Activated T-cell treated with anti-CD3 and anti-CD28 coated beads, Interleukin-2, amount 50 U/mL, for 4 hours (primary cell): ENCODE results near the gene SEC61A1. TPM values are rescaled to one million over a fixed set of nuclear protein-coding genes. Genes with fewer than 3 reads are reported as not detected.

ENCODE experiments used
- ATAC-seq, 2 donors: fragments of 200-7000 bp; cut with Tn5 transposase; one replicate each; pipeline ENCODE4 v1.10.0; 2021
- DNase-seq: peaks from one replicate; pipeline ENCODE4 v3.0.0-alpha.2; 2020
- H3K27me3 Mint-ChIP-seq: one replicate; pipeline ENCODE4 v1.8.0; 2021; ENCODE audit warnings: low read depth, mixed read lengths
- H3K36me3 Mint-ChIP-seq: one replicate; pipeline ENCODE4 v1.8.0; 2022; ENCODE audit warnings: mixed read lengths; ENCODE audit not compliant: insufficient read depth
- H3K4me1 Mint-ChIP-seq: one replicate; pipeline ENCODE4 v1.8.0; 2021; ENCODE audit warnings: low read depth, mixed read lengths
- H3K4me3 Mint-ChIP-seq: one replicate; pipeline ENCODE4 v1.8.0; 2021; ENCODE audit warnings: mild to moderate bottlenecking, moderate library complexity, mixed read lengths
- H3K9me3 Mint-ChIP-seq: one replicate; pipeline ENCODE4 v1.8.0; 2021; ENCODE audit warnings: mixed read lengths
- total RNA-seq, 3 donors: library from RNA; stranded (reverse); gene quantifications; one replicate each; pipeline ENCODE4 v1.2.1, GENCODE V29; 2021

The SEC61A1 gene
- total RNA-seq, 3 donors from 2014 or later = 195 to 216 (median 210) TPM

DNA sequence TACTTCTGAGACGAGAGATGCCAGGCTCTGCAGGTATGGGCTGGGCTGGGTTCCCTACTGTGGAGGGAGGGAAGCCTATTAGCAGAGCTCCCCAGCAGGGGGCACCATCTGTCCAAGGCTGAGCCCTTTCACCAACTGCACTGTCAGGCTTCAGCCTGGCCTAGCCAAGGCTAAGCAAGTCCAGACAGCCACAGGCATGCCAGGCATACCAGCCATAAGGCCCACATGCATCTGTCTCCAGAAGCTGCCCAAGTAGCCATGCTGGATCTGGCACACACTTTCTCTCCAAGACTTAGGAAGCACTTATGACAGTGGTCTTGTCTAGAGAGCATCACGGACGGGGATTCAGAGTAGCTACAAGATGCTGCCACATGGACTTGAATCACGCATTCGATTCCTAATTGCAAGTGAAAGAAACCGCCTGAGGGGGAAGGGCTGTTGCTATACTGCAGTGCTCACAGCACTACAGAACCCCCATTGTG lies 43.0 kb downstream of the SEC61A1 start:
- no peak overlapping the region for H3K4me3 Mint-ChIP-seq
- DNase-seq = peak; percentile 77
- peaks cover 9% of the 10 kb centered on the region for H3K4me1 Mint-ChIP-seq
- peak; percentile 95 to 97 for ATAC-seq
- H3K36me3 Mint-ChIP-seq = peaks cover 51% of the 10 kb centered on the region
- no peaks in the 10 kb centered on the region for H3K27me3 Mint-ChIP-seq
- no peaks in the 10 kb centered on the region for H3K9me3 Mint-ChIP-seq

DNA sequence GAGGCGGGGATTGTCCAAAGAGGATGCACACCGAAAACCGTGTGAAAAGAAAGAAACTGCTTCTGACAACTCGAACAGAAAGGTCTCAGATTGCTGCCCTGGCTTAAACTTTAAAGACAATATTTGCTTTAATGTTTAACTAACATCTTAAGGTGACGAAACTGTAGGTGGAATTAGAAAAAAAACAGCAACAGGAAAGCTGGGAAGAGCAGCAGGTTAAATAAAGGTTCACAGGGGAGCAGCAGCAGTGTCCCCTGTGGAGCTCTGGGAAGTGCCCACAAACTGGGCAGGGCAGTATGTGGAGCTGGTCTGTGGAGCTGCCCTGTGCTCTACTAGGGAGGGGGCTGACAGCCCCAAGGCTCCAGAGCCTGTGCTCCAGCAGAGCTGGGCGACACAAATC lies 46.0 kb downstream of the SEC61A1 start:
- H3K9me3 Mint-ChIP-seq = no peaks in the 10 kb centered on the region
- no peak for DNase-seq
- ATAC-seq = no peak
- no peak overlapping the region for H3K4me3 Mint-ChIP-seq
- H3K4me1 Mint-ChIP-seq = peaks cover 9% of the 10 kb centered on the region
- H3K27me3 Mint-ChIP-seq = no peaks in the 10 kb centered on the region
- H3K36me3 Mint-ChIP-seq = peaks cover 65% of the 10 kb centered on the region

DNA sequence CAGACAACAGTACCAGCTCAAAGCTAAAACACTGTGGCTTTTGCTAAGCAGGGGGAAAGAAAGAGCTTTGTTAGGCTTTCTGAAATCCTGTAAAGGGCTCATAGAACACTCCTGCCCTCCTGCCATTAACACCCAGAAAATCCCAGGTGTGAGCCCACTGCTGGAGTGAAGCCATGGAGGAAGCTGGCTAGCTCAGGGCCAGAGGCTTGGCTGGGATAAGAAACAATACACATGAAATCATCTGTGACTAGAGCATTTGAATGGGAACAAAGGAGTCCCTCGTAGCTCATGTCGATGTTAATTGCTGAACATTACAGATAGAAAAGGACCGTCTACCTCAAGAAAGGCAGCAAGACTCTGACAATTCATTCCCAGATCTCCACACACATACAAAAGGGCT lies 47.9 kb downstream of the SEC61A1 start:
- ATAC-seq (no peak), DNase-seq (no peak)
- Mint-ChIP-seq H3K36me3 (peaks cover 64% of the 10 kb centered on the region), H3K4me1 (peaks cover 3% of the 10 kb centered on the region), H3K9me3 (no peaks in the 10 kb centered on the region), H3K27me3 (no peaks in the 10 kb centered on the region), H3K4me3 (no peak overlapping the region)

- ATAC-seq = no peak
- H3K36me3 Mint-ChIP-seq = peaks cover 61% of the 10 kb centered on the region
- H3K27me3 Mint-ChIP-seq = no peaks in the 10 kb centered on the region
Measured at GRCh38 chr3:128100638-128101037, 48.4 kb downstream of the SEC61A1 start.

GRCh38 chr3:128103136-128103676 lies 51.0 kb downstream of the SEC61A1 start:
- Mint-ChIP-seq H3K36me3 (peaks cover 55% of the 10 kb centered on the region), H3K9me3 (no peaks in the 10 kb centered on the region), H3K4me1 (no peaks in the 10 kb centered on the region), H3K4me3 (no peak overlapping the region), H3K27me3 (no peaks in the 10 kb centered on the region)
- no peak for DNase-seq
- ATAC-seq = no peak

More at GRCh38 chr3:128100638-128101037, 48.4 kb downstream of the SEC61A1 start:
- H3K9me3 Mint-ChIP-seq = no peaks in the 10 kb centered on the region
- DNase-seq = no peak
- no peak overlapping the region for H3K4me3 Mint-ChIP-seq
- H3K4me1 Mint-ChIP-seq = no peaks in the 10 kb centered on the region

DNA sequence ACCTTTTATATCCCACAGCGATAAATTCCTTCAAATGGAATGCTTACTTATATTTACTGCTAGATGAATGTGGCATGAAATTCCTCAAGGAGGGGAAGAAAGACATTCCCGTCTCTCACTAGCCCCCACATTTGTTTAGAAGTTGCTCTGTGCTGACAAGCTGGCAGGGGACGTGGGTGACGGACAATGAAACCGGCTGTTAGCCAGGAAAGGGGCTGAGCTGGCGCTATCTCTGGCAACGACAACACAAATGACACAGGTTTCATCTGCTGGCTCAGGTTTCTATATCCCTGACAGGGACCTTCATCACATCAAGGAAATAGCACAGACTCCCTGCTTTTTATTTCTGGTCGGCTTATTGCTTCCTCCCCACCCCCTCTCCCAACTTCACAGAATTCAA lies 55.6 kb downstream of the SEC61A1 start:
- Mint-ChIP-seq H3K9me3 (no peaks in the 10 kb centered on the region), H3K36me3 (peaks cover 51% of the 10 kb centered on the region), H3K27me3 (no peaks in the 10 kb centered on the region), H3K4me1 (peaks cover 18% of the 10 kb centered on the region), H3K4me3 (no peak overlapping the region)
- no peak for ATAC-seq
- DNase-seq = no peak

DNA sequence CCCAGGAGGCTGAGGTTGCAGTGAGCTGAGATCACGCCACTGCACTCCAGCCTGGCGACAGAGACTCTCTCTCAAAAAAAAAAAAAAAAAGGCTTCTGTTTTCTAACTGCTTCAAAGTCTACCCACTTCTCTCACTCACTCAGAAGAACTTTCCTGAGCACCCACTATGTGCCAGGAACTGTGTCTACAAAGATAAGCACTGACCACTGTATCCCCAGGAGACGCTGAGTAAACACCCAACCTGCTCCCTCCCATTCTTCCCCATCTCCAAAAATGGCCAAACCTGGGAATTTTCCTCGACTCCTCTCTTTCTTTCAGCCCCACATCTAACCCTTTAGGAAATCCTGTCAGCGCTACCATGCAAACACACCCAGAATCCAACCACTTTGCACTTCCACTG lies 58.9 kb downstream of the SEC61A1 start:
- peaks cover 51% of the 10 kb centered on the region for H3K36me3 Mint-ChIP-seq
- ATAC-seq (no peak), DNase-seq (no peak)
- H3K9me3 Mint-ChIP-seq = no peaks in the 10 kb centered on the region
- no peak overlapping the region for H3K4me3 Mint-ChIP-seq
- no peaks in the 10 kb centered on the region for H3K27me3 Mint-ChIP-seq
- peaks cover 45% of the 10 kb centered on the region for H3K4me1 Mint-ChIP-seq

DNA sequence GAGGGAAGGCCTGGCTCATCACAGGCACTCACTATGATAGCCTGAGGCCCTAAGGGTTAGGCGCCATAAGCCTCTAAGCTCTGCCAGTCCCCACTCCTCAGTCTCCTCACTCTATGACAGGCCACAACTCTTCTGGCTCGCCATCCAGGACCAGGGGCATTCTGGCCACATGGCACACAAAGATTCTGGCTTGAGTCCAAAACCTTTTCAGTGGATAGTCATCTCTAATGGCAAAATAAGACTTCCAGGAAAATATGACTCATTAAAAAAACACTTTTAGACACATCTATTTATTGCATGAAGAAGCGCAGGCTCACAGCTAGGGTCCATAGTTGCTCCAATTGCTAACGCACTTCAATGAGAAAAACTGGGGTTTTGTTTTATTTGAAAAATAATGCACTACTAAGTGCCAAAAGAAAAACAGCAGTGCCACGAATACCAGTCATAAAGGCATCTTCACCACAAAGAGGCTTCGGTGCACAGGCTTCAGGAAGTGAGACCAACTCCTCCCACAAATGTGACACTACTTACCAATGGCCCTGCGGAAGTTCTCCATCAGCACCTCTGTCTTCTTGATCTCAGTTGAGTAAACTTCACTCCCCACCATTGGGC lies 60.2 kb downstream of the SEC61A1 start:
- peaks cover 48% of the 10 kb centered on the region for H3K36me3 Mint-ChIP-seq
- DNase-seq (peak; percentile 11), ATAC-seq (peak; percentile 92 to 95)
- H3K9me3 Mint-ChIP-seq = no peaks in the 10 kb centered on the region
- H3K4me1 Mint-ChIP-seq = peaks cover 45% of the 10 kb centered on the region
- H3K27me3 Mint-ChIP-seq = no peaks in the 10 kb centered on the region
- H3K4me3 Mint-ChIP-seq = peak overlapping the region; percentile 59

DNA sequence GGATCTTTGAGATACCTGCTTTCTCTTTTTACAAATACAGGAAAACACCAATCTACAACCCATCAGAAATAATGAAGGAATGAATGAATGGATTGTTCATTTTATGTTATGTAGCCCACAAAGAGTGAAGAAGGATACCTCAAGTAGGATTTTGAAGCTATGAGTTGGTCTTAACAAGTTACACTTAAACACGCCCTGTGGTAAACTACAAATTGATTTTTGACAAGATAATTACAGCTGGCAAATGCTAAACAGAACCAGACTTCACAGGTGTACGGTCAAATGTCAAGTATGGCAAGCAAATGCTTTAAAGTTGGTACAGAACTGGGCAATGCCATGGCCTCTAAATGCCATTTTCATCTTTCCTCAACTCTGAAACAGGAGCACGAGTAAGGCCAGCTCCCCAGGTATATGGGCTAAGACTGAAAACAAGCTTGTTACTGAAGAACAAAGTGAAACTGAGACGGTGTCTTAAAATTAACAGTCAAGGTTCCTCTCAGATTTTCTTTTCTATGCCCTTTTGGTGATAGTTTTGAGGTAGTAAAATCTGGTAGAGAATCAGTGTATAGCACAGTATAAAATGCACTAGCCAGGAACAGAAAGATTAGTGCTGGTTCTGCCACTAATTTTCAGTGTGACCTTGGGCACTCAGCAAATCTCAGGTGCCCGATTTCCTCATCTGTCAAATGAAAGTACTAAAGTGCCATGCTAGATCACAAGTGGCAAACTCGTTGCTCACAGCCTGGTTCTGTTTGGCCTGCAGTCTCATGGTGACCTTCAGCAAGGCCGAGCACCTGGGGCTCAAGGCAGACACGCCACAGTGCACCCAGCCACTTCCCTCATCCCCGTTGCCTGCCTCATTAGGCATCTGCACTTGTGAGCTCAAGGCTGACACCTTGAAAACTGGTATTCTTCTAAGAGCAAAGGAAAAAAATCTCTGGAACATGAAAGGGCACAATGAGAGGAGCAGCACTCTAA lies 61.9 kb downstream of the SEC61A1 start:
- peaks cover 54% of the 10 kb centered on the region for H3K36me3 Mint-ChIP-seq
- H3K9me3 Mint-ChIP-seq = no peaks in the 10 kb centered on the region
- H3K4me1 Mint-ChIP-seq = peaks cover 50% of the 10 kb centered on the region
- ATAC-seq = no peak
- no peaks in the 10 kb centered on the region for H3K27me3 Mint-ChIP-seq
- peak overlapping the region; percentile 45 for H3K4me3 Mint-ChIP-seq
- DNase-seq = no peak

Other genes starting within 250 kb of the SEC61A1 start
- 1 to 10 TPM; 2.2 to 8.0 (median 2.6) TPM for gene MGLL, start 229.9 kb upstream of the SEC61A1 start, total RNA-seq
- under 1 TPM in 1 of 3 donors, not detected in 2; 0.05 TPM for gene KBTBD12, start 137.2 kb upstream of the SEC61A1 start, total RNA-seq
- 100 to 1,000 TPM; 158 to 177 (median 161) TPM for gene RUVBL1, start 71.4 kb downstream of the SEC61A1 start, total RNA-seq
- gene EEFSEC, start 101.0 kb downstream of the SEC61A1 start, total RNA-seq = 10 to 100 TPM; 20.2 to 23.9 (median 21.9) TPM